ENCODE results near the gene FCHSD2. TPM values are rescaled to one million over a fixed set of nuclear protein-coding genes. Genes with fewer than 3 reads are reported as not detected.
A peak's percentile ranks its signal among the peaks of the same experiment; 100 is the strongest.

The FCHSD2 gene
- total RNA-seq, 1 experiment from 2014 or later: 7.1 TPM

DNA sequence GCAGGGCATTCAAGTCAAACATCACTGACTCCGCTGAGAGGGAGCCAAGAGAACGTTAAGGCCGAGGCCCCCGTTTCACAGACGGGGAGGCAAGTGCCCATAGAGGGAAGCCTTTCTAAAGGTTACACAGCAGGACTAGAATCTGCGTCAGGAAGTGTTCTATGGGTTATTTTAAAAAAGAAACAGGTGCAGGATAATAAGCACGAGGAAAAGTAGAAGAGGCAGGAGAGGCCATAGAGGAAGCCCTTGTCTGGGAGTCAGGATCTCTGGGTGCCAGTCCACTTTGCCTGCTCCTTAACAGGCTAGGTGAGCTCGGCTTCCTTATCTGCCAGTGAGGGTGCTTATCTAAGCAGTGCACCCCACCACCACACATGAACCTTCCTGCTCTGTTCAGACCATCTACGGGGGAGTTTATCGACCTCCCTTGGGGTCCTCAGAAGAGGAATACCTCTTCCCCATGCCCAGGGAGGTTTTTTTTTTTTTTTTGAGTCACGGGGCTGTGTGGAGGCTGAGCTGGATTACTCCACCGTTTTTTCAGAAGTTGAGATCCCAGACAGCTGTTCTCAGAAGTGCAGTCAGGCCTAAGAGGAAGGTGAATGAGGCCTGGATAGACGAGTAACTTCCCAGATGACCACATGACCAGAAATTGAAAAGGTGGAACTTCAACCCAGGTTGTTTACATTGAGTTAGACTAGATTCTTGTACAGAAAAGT, 1.2 kb upstream of the FCHSD2 start:
- peak overlapping the region; percentile 87 for H3K4me3 ChIP-seq (ENCODE audit: low read length)
- H3K27me3 ChIP-seq (ENCODE audit: low read length): no peaks in the 10 kb centered on the region
- peaks cover 36% of the 10 kb centered on the region for H3K79me2 ChIP-seq (ENCODE audit: low read length)
- ChIA-PET POLR2A (ENCODE audit: unreplicated experiment) (interaction anchor here (0.6 kb wide), 1 partner anchor 327 kb away, joined by 9 read pairs; no protein-coding TSS in a partner anchor), CTCF (interaction anchor here (0.6 to 1.9 kb wide), 7 partner anchors 11 to 418 kb away, joined by 3 to 28 read pairs (median 5); no protein-coding TSS in a partner anchor)
- peak overlapping the region; percentile 85 for H3K9ac ChIP-seq (ENCODE audit: low read length)
- peak overlapping the region; percentile 96 for H2AFZ ChIP-seq (ENCODE audit: low read length)
- BruUV-seq (replicated peaks): TSS peak; percentile 73
- peak overlapping the region; percentile 70; the same call in 1 of the 2 replicates for H3K27ac ChIP-seq (ENCODE audit: low read length)
- ATAC-seq (no peak), DNase-seq (no peak)
- intact Hi-C loops (cut with micrococcal nuclease): loop anchor here (5.0 kb wide), 2 partner anchors 71 to 166 kb away; no protein-coding TSS in a partner anchor
- peak overlapping the region; percentile 84 for H3K4me2 ChIP-seq (ENCODE audit: low read length)
- H3K4me1 ChIP-seq (ENCODE audit: insufficient read depth, low read length): peaks cover 20% of the 10 kb centered on the region
- TF ChIP-seq EZH2 (IDR thresholded peaks at IDR 0.05; ENCODE audit: low read length, unreplicated experiment) (no peak), EZH2phosphoT487 (IDR thresholded peaks at IDR 0.05; ENCODE audit: borderline replicate concordance, low read length) (no peak)
- H3F3A ChIP-seq (ENCODE audit: low read length, unreplicated experiment): no peaks in the 10 kb centered on the region
- no peaks in the 10 kb centered on the region for H4K20me1 ChIP-seq (ENCODE audit: low read length)
- H3K36me3 ChIP-seq (ENCODE audit: low read depth, low read length): peaks cover under 1% of the 10 kb centered on the region; the same call in 1 of the 2 replicates
- no peaks in the 10 kb centered on the region for H3K9me3 ChIP-seq (ENCODE audit: low read length)
- no peaks in the 10 kb centered on the region for H3K9me2 ChIP-seq (replicated peaks; ENCODE audit: low read length)

DNA sequence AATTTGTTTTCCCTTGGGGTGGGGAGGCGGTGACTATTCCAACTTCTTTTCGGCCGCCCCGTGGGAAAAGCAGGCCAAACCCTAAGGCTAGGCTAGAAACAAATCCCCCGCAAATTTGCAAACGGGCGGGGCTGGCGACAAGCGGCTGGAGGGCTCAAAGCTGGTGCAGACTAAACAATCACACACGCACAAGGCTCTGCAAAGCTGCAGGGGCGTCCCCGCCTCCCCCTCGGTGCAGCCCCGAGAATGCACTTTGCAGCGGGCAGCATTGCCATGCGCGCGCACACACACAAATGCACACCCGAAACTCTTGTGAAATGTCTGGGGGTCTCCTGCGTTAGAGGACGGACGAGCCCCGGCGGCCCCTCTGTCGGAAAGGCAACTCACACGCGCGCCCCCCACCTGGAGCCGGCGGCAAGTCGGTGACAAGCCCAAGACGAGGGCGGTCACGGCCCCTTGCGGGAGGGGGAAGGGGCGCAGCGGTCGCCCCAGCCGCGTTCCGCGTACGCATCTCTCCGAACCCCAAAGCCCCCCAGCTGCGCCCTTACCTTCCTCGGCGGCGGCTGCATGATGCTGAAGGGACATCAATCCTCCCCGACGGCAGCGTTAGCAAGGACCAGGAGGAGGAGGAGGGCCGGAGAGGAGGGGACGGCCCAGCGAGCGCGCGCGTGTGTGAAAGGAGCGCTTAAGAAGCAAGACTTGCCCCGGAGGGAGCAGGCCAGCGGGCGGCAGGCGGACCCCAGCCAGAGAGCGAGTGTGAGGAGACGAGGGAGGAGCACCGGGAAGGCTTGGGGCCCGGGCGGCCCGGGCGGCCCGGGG, 600 bp downstream of the FCHSD2 start:
- peak; percentile 62 for DNase-seq
- intact Hi-C loops (cut with micrococcal nuclease): loop anchor here (1.0 to 5.0 kb wide), 6 partner anchors 36 to 310 kb away; no protein-coding TSS in a partner anchor

More for the DNA sequence above, 600 bp downstream of the FCHSD2 start:
- CTCF ChIA-PET: interaction anchor here (1.9 kb wide), 1 partner anchor 36 kb away, joined by 17 read pairs; no protein-coding TSS in a partner anchor
- peak overlapping the region; percentile 96 for H2AFZ ChIP-seq (ENCODE audit: low read length)
- peaks cover 52% of the 10 kb centered on the region for H3K79me2 ChIP-seq (ENCODE audit: low read length)
- no peaks in the 10 kb centered on the region for H3K9me2 ChIP-seq (replicated peaks; ENCODE audit: low read length)
- TF ChIP-seq EZH2phosphoT487 (IDR thresholded peaks at IDR 0.05; ENCODE audit: borderline replicate concordance, low read length): no peak
- TF ChIP-seq, protein P1, sequence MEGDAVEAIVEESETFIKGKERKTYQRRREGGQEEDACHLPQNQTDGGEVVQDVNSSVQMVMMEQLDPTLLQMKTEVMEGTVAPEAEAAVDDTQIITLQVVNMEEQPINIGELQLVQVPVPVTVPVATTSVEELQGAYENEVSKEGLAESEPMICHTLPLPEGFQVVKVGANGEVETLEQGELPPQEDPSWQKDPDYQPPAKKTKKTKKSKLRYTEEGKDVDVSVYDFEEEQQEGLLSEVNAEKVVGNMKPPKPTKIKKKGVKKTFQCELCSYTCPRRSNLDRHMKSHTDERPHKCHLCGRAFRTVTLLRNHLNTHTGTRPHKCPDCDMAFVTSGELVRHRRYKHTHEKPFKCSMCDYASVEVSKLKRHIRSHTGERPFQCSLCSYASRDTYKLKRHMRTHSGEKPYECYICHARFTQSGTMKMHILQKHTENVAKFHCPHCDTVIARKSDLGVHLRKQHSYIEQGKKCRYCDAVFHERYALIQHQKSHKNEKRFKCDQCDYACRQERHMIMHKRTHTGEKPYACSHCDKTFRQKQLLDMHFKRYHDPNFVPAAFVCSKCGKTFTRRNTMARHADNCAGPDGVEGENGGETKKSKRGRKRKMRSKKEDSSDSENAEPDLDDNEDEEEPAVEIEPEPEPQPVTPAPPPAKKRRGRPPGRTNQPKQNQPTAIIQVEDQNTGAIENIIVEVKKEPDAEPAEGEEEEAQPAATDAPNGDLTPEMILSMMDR (conservative IDR thresholded peaks at IDR 0.05; ENCODE audit: low read depth, low read length): no peak
- no peak for TF ChIP-seq EZH2 (IDR thresholded peaks at IDR 0.05; ENCODE audit: low read length, unreplicated experiment)
- H3F3A ChIP-seq (ENCODE audit: low read length, unreplicated experiment): no peaks in the 10 kb centered on the region
- H3K4me1 ChIP-seq (ENCODE audit: insufficient read depth, low read length): peaks cover 20% of the 10 kb centered on the region
- H3K27me3 ChIP-seq (ENCODE audit: low read length): no peaks in the 10 kb centered on the region
- peak overlapping the region; percentile 70 for H3K27ac ChIP-seq (ENCODE audit: low read length)
- peak overlapping the region; percentile 87 for H3K4me3 ChIP-seq (ENCODE audit: low read length)
- H3K9ac ChIP-seq (ENCODE audit: low read length): peak overlapping the region; percentile 85
- no peaks in the 10 kb centered on the region; the same call in 1 of the 2 replicates for H4K20me1 ChIP-seq (ENCODE audit: low read length)
- no TSS peak for BruUV-seq (replicated peaks)
- no peaks in the 10 kb centered on the region for H3K9me3 ChIP-seq (ENCODE audit: low read length)
- H3K4me2 ChIP-seq (ENCODE audit: low read length): peak overlapping the region; percentile 84
- peak; percentile 44 for ATAC-seq
- H3K36me3 ChIP-seq (ENCODE audit: low read depth, low read length): peaks cover 7% of the 10 kb centered on the region; the same call in 1 of the 2 replicates
- POLR2A ChIA-PET (ENCODE audit: unreplicated experiment): interaction anchor here (0.5 to 0.7 kb wide), 2 partner anchors 83 to 133 kb away, joined by 3 read pairs; no protein-coding TSS in a partner anchor
